ENCODE measurements around the gene NEFH. TPM values are rescaled to one million over a fixed set of nuclear protein-coding genes. Genes with fewer than 3 reads are reported as not detected.
A peak's percentile ranks its signal among the peaks of the same experiment; 100 is the strongest.

The NEFH gene
- total and polyA plus RNA-seq, 7 experiments from 2014 or later: 0.19 to 3.2 (median 0.24) TPM

DNA sequence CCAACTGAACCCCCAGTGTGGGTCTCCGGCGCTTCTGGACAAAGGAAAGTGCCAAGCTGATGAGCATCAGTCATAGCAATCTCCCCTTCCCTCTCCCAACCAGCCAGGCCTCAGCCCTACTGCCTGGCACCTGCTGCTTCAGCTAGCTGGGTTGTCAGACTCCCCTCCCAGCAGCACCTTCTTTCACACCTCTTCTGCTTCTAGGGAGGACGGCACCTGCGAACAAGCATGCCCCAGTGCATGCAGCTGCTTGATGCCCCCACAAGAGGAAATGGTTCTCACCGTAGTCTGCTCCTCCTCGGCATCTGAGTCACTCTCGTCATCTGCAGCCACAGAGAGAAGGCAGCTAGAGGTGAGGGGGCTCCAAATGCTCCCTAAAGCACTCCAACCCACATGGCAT lies 48.1 kb downstream of the NEFH start:
- Histone ChIP-seq H3K27me3 (ENCODE audit: control insufficient read depth in 2 of 2, insufficient read depth in 2 of 2, low read length in 2 of 2) (no peaks in the 10 kb centered on the region), H3K4me3 (ENCODE audit: low read length) (no peak overlapping the region), H3K9me3 (ENCODE audit: control insufficient read depth in 2 of 3, low read length in 3 of 3) (no peaks in the 10 kb centered on the region), H3K4me1 (ENCODE audit: control insufficient read depth in 2 of 2, insufficient read depth in 2 of 2, low read length in 2 of 2) (no peaks in the 10 kb centered on the region), H3K27ac (ENCODE audit: low read depth, low read length) (no peak overlapping the region), H3K36me3 (ENCODE audit: control insufficient read depth in 2 of 3, insufficient read depth in 3 of 3, low read length in 3 of 3) (peaks cover 22 to 92% (median 31%) of the 10 kb centered on the region in 3 experiments)
- H3K27me3 Mint-ChIP-seq: no peaks in the 10 kb centered on the region
- intact Hi-C loops (cut with micrococcal nuclease): no loop called here
- H3K36me3 Mint-ChIP-seq: peaks cover 11 to 55% (median 36%) of the 10 kb centered on the region in 5 donors
- DNase-seq (no peak), ATAC-seq (no peak)
- no peaks in the 10 kb centered on the region for H3K9me3 Mint-ChIP-seq
- ChIA-PET CTCF (no interaction called here), POLR2A (no interaction called here)
- no peak overlapping the region for H3K4me3 Mint-ChIP-seq
- H3K4me1 Mint-ChIP-seq: peaks cover 0 to 2% (median 0%) of the 10 kb centered on the region in 7 donors
- peak overlapping the region in 1 of 9 donors; percentile 69 for H3K27ac Mint-ChIP-seq

GRCh38 chr22:29530716-29531115 lies 50.7 kb downstream of the NEFH start:
- DNase-seq (no peak), ATAC-seq (no peak)
- Mint-ChIP-seq H3K4me3 (no peak overlapping the region), H3K27me3 (no peaks in the 10 kb centered on the region), H3K36me3 (peaks cover 19 to 60% (median 36%) of the 10 kb centered on the region in 5 donors), H3K4me1 (peaks cover 0 to 10% (median 0%) of the 10 kb centered on the region in 7 donors), H3K9me3 (peaks cover 0 to 5% (median 0%) of the 10 kb centered on the region in 11 donors), H3K27ac (no peak overlapping the region)
- Histone ChIP-seq H3K9me3 (ENCODE audit: control insufficient read depth in 2 of 3, low read length in 3 of 3) (no peaks in the 10 kb centered on the region), H3K36me3 (ENCODE audit: control insufficient read depth in 2 of 3, insufficient read depth in 3 of 3, low read length in 3 of 3) (peaks cover 24 to 89% (median 40%) of the 10 kb centered on the region in 3 experiments), H3K27ac (ENCODE audit: low read depth, low read length) (no peak overlapping the region), H3K27me3 (ENCODE audit: control insufficient read depth in 2 of 2, insufficient read depth in 2 of 2, low read length in 2 of 2) (no peaks in the 10 kb centered on the region), H3K4me3 (ENCODE audit: low read length) (no peak overlapping the region), H3K4me1 (ENCODE audit: control insufficient read depth in 2 of 2, insufficient read depth in 2 of 2, low read length in 2 of 2) (no peaks in the 10 kb centered on the region)
- ChIA-PET CTCF (interaction anchor here (0.6 kb wide), 2 partner anchors 20 to 95 kb away, joined by 3 read pairs; no protein-coding TSS in a partner anchor), POLR2A (no interaction called here)
- intact Hi-C loops (cut with micrococcal nuclease): no loop called here

GRCh38 chr22:29531419-29531818 lies 51.4 kb downstream of the NEFH start:
- ATAC-seq: no peak
- CTCF ChIA-PET: interaction anchor here (0.6 kb wide), 1 partner anchor 21 kb away, joined by 3 read pairs; no protein-coding TSS in a partner anchor
- H3K36me3 ChIP-seq (ENCODE audit: control insufficient read depth in 2 of 3, insufficient read depth in 3 of 3, low read length in 3 of 3): peaks cover 22 to 89% (median 44%) of the 10 kb centered on the region in 3 experiments
- POLR2A ChIA-PET: no interaction called here
- H3K27me3 ChIP-seq (ENCODE audit: control insufficient read depth in 2 of 2, insufficient read depth in 2 of 2, low read length in 2 of 2): no peaks in the 10 kb centered on the region
- intact Hi-C loops (cut with micrococcal nuclease): no loop called here
- peaks cover 0 to 5% (median 0%) of the 10 kb centered on the region in 11 donors for H3K9me3 Mint-ChIP-seq
- H3K4me3 ChIP-seq (ENCODE audit: low read length): no peak overlapping the region
- no peak overlapping the region for H3K4me3 Mint-ChIP-seq
- H3K27me3 Mint-ChIP-seq: no peaks in the 10 kb centered on the region
- DNase-seq: no peak
- H3K27ac ChIP-seq (ENCODE audit: low read depth, low read length): no peak overlapping the region
- no peaks in the 10 kb centered on the region for H3K4me1 ChIP-seq (ENCODE audit: control insufficient read depth in 2 of 2, insufficient read depth in 2 of 2, low read length in 2 of 2)
- no peaks in the 10 kb centered on the region for H3K9me3 ChIP-seq (ENCODE audit: control insufficient read depth in 2 of 3, low read length in 3 of 3)
- H3K4me1 Mint-ChIP-seq: peaks cover 0 to 10% (median 0%) of the 10 kb centered on the region in 7 donors
- no peak overlapping the region for H3K27ac Mint-ChIP-seq
- H3K36me3 Mint-ChIP-seq: peaks cover 18 to 61% (median 37%) of the 10 kb centered on the region in 5 donors

DNA sequence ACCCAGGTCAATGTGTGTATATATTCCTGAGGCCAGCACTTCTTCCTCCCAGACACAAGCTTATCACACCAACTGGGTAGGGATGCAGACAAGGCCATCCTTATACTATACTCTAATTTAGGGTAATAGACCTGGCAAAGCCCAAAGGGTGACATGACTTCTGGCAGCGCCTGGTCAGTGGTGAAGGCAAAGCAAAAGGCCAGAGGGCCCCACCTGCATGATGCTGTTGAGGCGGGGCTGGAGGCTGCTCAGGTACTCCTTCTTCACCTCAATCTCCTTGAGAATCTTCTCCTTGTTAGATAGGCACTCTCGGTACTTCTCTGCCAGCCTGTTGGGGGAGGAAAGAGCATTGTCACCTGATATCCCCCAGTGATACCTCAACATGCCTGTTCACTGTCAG lies 56.4 kb downstream of the NEFH start:
- Histone ChIP-seq H3K27me3 (ENCODE audit: control insufficient read depth in 2 of 2, insufficient read depth in 2 of 2, low read length in 2 of 2) (no peaks in the 10 kb centered on the region), H3K4me3 (ENCODE audit: low read length) (no peak overlapping the region), H3K36me3 (ENCODE audit: control insufficient read depth in 2 of 3, insufficient read depth in 3 of 3, low read length in 3 of 3) (peaks cover 8 to 88% (median 40%) of the 10 kb centered on the region in 3 experiments), H3K27ac (ENCODE audit: low read depth, low read length) (no peak overlapping the region), H3K9me3 (ENCODE audit: control insufficient read depth in 2 of 3, low read length in 3 of 3) (no peaks in the 10 kb centered on the region), H3K4me1 (ENCODE audit: control insufficient read depth in 2 of 2, insufficient read depth in 2 of 2, low read length in 2 of 2) (no peaks in the 10 kb centered on the region)
- ATAC-seq: no peak
- Mint-ChIP-seq H3K27me3 (no peaks in the 10 kb centered on the region), H3K4me3 (no peak overlapping the region), H3K4me1 (peaks cover 0 to 10% (median 0%) of the 10 kb centered on the region in 7 donors), H3K36me3 (peaks cover 16 to 61% (median 38%) of the 10 kb centered on the region in 5 donors), H3K27ac (peak overlapping the region in 2 of 9 donors; percentile 38 to 55), H3K9me3 (peaks cover 0 to 5% (median 0%) of the 10 kb centered on the region in 11 donors)
- intact Hi-C loops (cut with micrococcal nuclease): no loop called here
- ChIA-PET CTCF (no interaction called here), POLR2A (no interaction called here)
- DNase-seq: no peak

- intact Hi-C loops (cut with micrococcal nuclease): no loop called here
- Mint-ChIP-seq H3K27me3 (no peaks in the 10 kb centered on the region), H3K9me3 (peaks cover 0 to 2% (median 0%) of the 10 kb centered on the region in 11 donors), H3K4me3 (no peak overlapping the region), H3K27ac (no peak overlapping the region), H3K36me3 (peaks cover 14 to 57% (median 31%) of the 10 kb centered on the region in 5 donors), H3K4me1 (peaks cover 0 to 5% (median 1%) of the 10 kb centered on the region in 7 donors)
- POLR2A ChIA-PET: no interaction called here
- Histone ChIP-seq H3K36me3 (ENCODE audit: control insufficient read depth in 2 of 3, insufficient read depth in 3 of 3, low read length in 3 of 3) (peaks cover 0 to 88% (median 29%) of the 10 kb centered on the region in 3 experiments), H3K27ac (ENCODE audit: low read depth, low read length) (no peak overlapping the region), H3K27me3 (ENCODE audit: control insufficient read depth in 2 of 2, insufficient read depth in 2 of 2, low read length in 2 of 2) (no peaks in the 10 kb centered on the region), H3K4me3 (ENCODE audit: low read length) (no peak overlapping the region), H3K9me3 (ENCODE audit: control insufficient read depth in 2 of 3, low read length in 3 of 3) (no peaks in the 10 kb centered on the region), H3K4me1 (ENCODE audit: control insufficient read depth in 2 of 2, insufficient read depth in 2 of 2, low read length in 2 of 2) (no peaks in the 10 kb centered on the region)
- ATAC-seq (no peak), DNase-seq (no peak)
- CTCF ChIA-PET: no interaction called here
Measured at GRCh38 chr22:29539105-29539504, 59.1 kb downstream of the NEFH start.

Other genes starting within 250 kb of the NEFH start
- gene RHBDD3, start 212.2 kb upstream of the NEFH start, total RNA-seq: 10 to 100 TPM; 10.8 to 39.4 (median 14.7) TPM
- 10 to 100 TPM in 1 of 2 donors, 1 to 10 TPM in 1; 8.1 to 13.0 TPM for gene RHBDD3, start 212.2 kb upstream of the NEFH start, polyA plus RNA-seq
- gene EWSR1, start 211.9 kb upstream of the NEFH start, total RNA-seq: 100 to 1,000 TPM; 249 to 366 (median 273) TPM
- 100 to 1,000 TPM; 189 to 195 TPM for gene EWSR1, start 211.9 kb upstream of the NEFH start, polyA plus RNA-seq
- 1 to 10 TPM in 2 of 5 experiments, under 1 TPM in 2, not detected in 1; 0.37 to 7.5 (median 2.0) TPM for gene GAS2L1, start 173.6 kb upstream of the NEFH start, total RNA-seq
- gene GAS2L1, start 173.6 kb upstream of the NEFH start, polyA plus RNA-seq: under 1 TPM in 1 of 2 donors, not detected in 1; 0.09 TPM
- 1 to 10 TPM in 2 of 5 experiments, under 1 TPM in 2, not detected in 1; 0.32 to 1.7 (median 0.89) TPM for gene RASL10A, start 164.5 kb upstream of the NEFH start, total RNA-seq
- gene RASL10A, start 164.5 kb upstream of the NEFH start, polyA plus RNA-seq: not detected
- gene AP1B1, start 91.6 kb upstream of the NEFH start, total RNA-seq: 10 to 100 TPM; 38.5 to 77.7 (median 45.8) TPM
- 10 to 100 TPM; 15.0 to 22.7 TPM for gene AP1B1, start 91.6 kb upstream of the NEFH start, polyA plus RNA-seq
- gene RFPL1, start 41.6 kb upstream of the NEFH start, total RNA-seq: under 1 TPM in 2 of 5 experiments, not detected in 3; 0.15 to 0.24 TPM
- under 1 TPM in 1 of 2 donors, not detected in 1; 0.14 TPM for gene RFPL1, start 41.6 kb upstream of the NEFH start, polyA plus RNA-seq
- 10 to 100 TPM; 45.7 to 61.9 (median 57.1) TPM for gene THOC5, start 73.5 kb downstream of the NEFH start, total RNA-seq
- 10 to 100 TPM; 26.1 to 33.4 TPM for gene THOC5, start 73.5 kb downstream of the NEFH start, polyA plus RNA-seq
- gene NIPSNAP1, start 100.9 kb downstream of the NEFH start, total RNA-seq: 10 to 100 TPM; 30.0 to 37.9 (median 35.4) TPM
- gene NIPSNAP1, start 100.9 kb downstream of the NEFH start, polyA plus RNA-seq: 10 to 100 TPM; 56.5 to 59.2 TPM
- 10 to 100 TPM; 27.6 to 56.3 (median 28.3) TPM for gene NF2, start 123.4 kb downstream of the NEFH start, total RNA-seq
- gene NF2, start 123.4 kb downstream of the NEFH start, polyA plus RNA-seq: 10 to 100 TPM; 15.6 to 23.1 TPM
- gene CABP7, start 239.8 kb downstream of the NEFH start, total RNA-seq: under 1 TPM in 3 of 5 experiments, not detected in 2; 0.07 to 0.42 (median 0.22) TPM
- under 1 TPM in 1 of 2 donors, not detected in 1; 0.12 TPM for gene CABP7, start 239.8 kb downstream of the NEFH start, polyA plus RNA-seq

Measured in naive thymus-derived CD4-positive, alpha-beta T cell (primary cell).